Neuronal stem cell (in vitro differentiated cells): ENCODE measurements around the gene TBC1D14.
A peak's percentile ranks its signal among the peaks of the same experiment; 100 is the strongest.

ENCODE experiments used
- DNase-seq: peaks from one replicate; pipeline ENCODE4 v3.0.0-alpha.2; 2013; ENCODE audit warnings: low spot score
- H2AFZ ChIP-seq: one replicate; pipeline ENCODE4 v1.6.1; 2013; ENCODE audit warnings: mild to moderate bottlenecking, low read length, inconsistent platforms
- H2AK5ac ChIP-seq: 2 replicates; pipeline ENCODE4 v1.6.1; 2013; ENCODE audit warnings: low read depth, mild to moderate bottlenecking, inconsistent platforms, low read length, moderate library complexity, mixed read lengths
- H2BK120ac ChIP-seq: 2 replicates; pipeline ENCODE4 v1.6.1; 2013; ENCODE audit warnings: low read depth, mild to moderate bottlenecking, inconsistent platforms, low read length, moderate library complexity, mixed read lengths
- H2BK12ac ChIP-seq: one replicate; pipeline ENCODE4 v1.6.1; 2013; ENCODE audit warnings: low read length, inconsistent platforms
- H2BK15ac ChIP-seq: 2 replicates; pipeline ENCODE4 v1.6.1; 2013; ENCODE audit warnings: mild to moderate bottlenecking, low read length, inconsistent platforms, mixed read lengths
- H2BK5ac ChIP-seq: one replicate; pipeline ENCODE4 v1.6.1; 2013; ENCODE audit warnings: inconsistent platforms, mild to moderate bottlenecking, low read length, moderate library complexity
- H3K14ac ChIP-seq: one replicate; pipeline ENCODE4 v1.6.1; 2013; ENCODE audit warnings: low read length, inconsistent platforms
- H3K18ac ChIP-seq: 2 replicates; pipeline ENCODE4 v1.6.1; 2013; ENCODE audit warnings: low read length, inconsistent platforms
- H3K23ac ChIP-seq: 2 replicates; pipeline ENCODE4 v1.6.1; 2013; ENCODE audit warnings: low read depth, mild to moderate bottlenecking, mixed read lengths, low read length, inconsistent platforms; ENCODE audit not compliant: poor library complexity
- H3K27ac ChIP-seq: replicated peaks from 3 replicates; pipeline ENCODE4 v1.5.1; 2013; ENCODE audit warnings: low read length, inconsistent platforms
- H3K27me3 ChIP-seq, 3 experiments: 2 replicates each; pipeline ENCODE4 v1.6.1; 2013; ENCODE audit warnings: low read length in 3 of 3, mild to moderate bottlenecking in 2 of 3, inconsistent platforms in 1 of 3, low read depth in 1 of 3, mixed read lengths in 1 of 3, moderate library complexity in 1 of 3; ENCODE audit not compliant: control insufficient read depth in 3 of 3, insufficient read depth in 3 of 3
- H3K36me3 ChIP-seq, 2 donors: replicated peaks in 1 of 2; 2 replicates each; pipeline ENCODE4 v1.6.1; 2013; ENCODE audit warnings: low read length in 2 of 2; ENCODE audit not compliant: control insufficient read depth in 2 of 2, insufficient read depth in 2 of 2
- H3K4ac ChIP-seq: 2 replicates; pipeline ENCODE4 v1.6.1; 2013; ENCODE audit warnings: inconsistent platforms, mild to moderate bottlenecking, low read length, moderate library complexity
- H3K4me1 ChIP-seq, 2 donors: 1 replicate in 1 of 2; 2 replicates in 1 of 2; pipeline ENCODE4 v1.6.1; 2013; ENCODE audit warnings: low read length in 2 of 2, low read depth in 1 of 2; ENCODE audit not compliant: control insufficient read depth in 2 of 2, insufficient read depth in 1 of 2
- H3K4me2 ChIP-seq: one replicate; pipeline ENCODE4 v1.6.1; 2013; ENCODE audit warnings: mild to moderate bottlenecking, low read length, inconsistent platforms; ENCODE audit not compliant: insufficient read depth, poor library complexity, severe bottlenecking
- H3K4me3 ChIP-seq, 2 donors: 2 replicates each; pipeline ENCODE4 v1.5.1; 2013; ENCODE audit warnings: low read length in 2 of 2, mild to moderate bottlenecking in 2 of 2, inconsistent platforms in 1 of 2, moderate library complexity in 1 of 2
- H3K79me1 ChIP-seq: one replicate; pipeline ENCODE4 v1.6.1; 2013; ENCODE audit warnings: low read depth, mild to moderate bottlenecking, inconsistent platforms, low read length, moderate library complexity
- H3K9ac ChIP-seq: one replicate; pipeline ENCODE4 v1.6.1; 2013; ENCODE audit warnings: mild to moderate bottlenecking, low read depth, low read length, inconsistent platforms; ENCODE audit not compliant: poor library complexity
- H3K9me3 ChIP-seq, 2 donors: replicated peaks in 1 of 2; 2 replicates each; pipeline versions ENCODE3 to v1.6.1; 2013; ENCODE audit warnings: low read length in 2 of 2, mild to moderate bottlenecking in 2 of 2, inconsistent platforms in 1 of 2, low read depth in 1 of 2, mixed read lengths in 1 of 2, moderate library complexity in 1 of 2; ENCODE audit not compliant: control insufficient read depth in 2 of 2, insufficient read depth in 1 of 2
- H4K8ac ChIP-seq: one replicate; pipeline ENCODE4 v1.6.1; 2013; ENCODE audit warnings: low read depth, mild to moderate bottlenecking, inconsistent platforms, low read length, moderate library complexity
- H4K91ac ChIP-seq: one replicate; pipeline ENCODE4 v1.6.1; 2013; ENCODE audit warnings: low read length, low read depth, mild to moderate bottlenecking, inconsistent platforms; ENCODE audit not compliant: poor library complexity
- WGBS, 2 donors: extraction: QIAGEN DNeasy Blood & Tissue Kit; methylation state at CpG; one replicate each; pipeline ENCODE4 v1.1.7; 2013; ENCODE audit warnings: missing lambda C conversion rate in 2 of 2, mixed read lengths in 1 of 2; ENCODE audit not compliant: insufficient read length in 2 of 2, insufficient replicate concordance in 1 of 2; ENCODE audit errors: extremely low coverage in 2 of 2; 5-methylcytosine and 5-hydroxymethylcytosine counted together

The TBC1D14 gene

GRCh38 chr4:6913350-6913905, 3.8 kb downstream of the TBC1D14 start:
- Histone ChIP-seq H3K79me1 (peaks cover 13% of the 10 kb centered on the region), H2BK120ac (no peak overlapping the region), H3K14ac (no peak overlapping the region), H3K4me2 (no peak overlapping the region), H2BK12ac (no peak overlapping the region), H2BK5ac (no peak overlapping the region), H2AFZ (no peak overlapping the region), H3K23ac (no peak overlapping the region), H2AK5ac (no peak overlapping the region), H3K36me3 (no peaks in the 10 kb centered on the region), H3K18ac (no peak overlapping the region), H2BK15ac (no peak overlapping the region), H3K4me1 (peaks cover 4 to 22% of the 10 kb centered on the region in 2 donors), H3K27ac (no peak overlapping the region), H3K9me3 (peaks cover 0 to 2% of the 10 kb centered on the region in 2 donors), H3K4ac (no peak overlapping the region), H3K27me3 (no peaks in the 10 kb centered on the region), H4K91ac (no peak overlapping the region), H4K8ac (no peak overlapping the region), H3K9ac (no peak overlapping the region), H3K4me3 (no peak overlapping the region)
- no peak for DNase-seq
- no CpG with 5 or more reads among the region's 6 CpGs for WGBS, 2 donors

DNA sequence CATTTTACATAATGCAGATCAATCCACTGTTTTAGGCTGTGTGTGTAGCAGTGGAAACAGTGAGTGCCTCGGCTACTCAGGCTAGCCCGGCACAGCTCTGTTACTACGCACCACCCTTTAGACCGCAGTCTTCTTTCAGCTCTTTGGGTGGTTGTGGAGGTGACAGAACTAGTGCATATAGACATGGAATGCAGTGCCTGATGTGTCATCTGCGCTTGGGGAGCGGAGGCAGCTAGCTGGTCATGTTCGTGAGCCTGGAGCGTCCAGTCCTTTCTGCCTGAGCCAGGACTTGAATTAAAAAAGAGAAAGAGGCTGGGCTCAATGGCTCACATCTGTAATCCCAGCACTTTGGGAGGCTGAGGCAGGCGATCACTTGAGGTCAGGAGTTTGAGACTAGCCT, 4.8 kb downstream of the TBC1D14 start:
- H2BK5ac ChIP-seq: no peak overlapping the region
- peaks cover 0 to 19% of the 10 kb centered on the region in 2 donors for H3K4me1 ChIP-seq
- no peak overlapping the region for H2AFZ ChIP-seq
- H4K8ac ChIP-seq: no peak overlapping the region
- H3K23ac ChIP-seq: no peak overlapping the region
- H3K79me1 ChIP-seq: peaks cover 13% of the 10 kb centered on the region
- no peak overlapping the region for H3K4me3 ChIP-seq
- no peak overlapping the region for H3K18ac ChIP-seq
- no peak for DNase-seq
- H3K9ac ChIP-seq: no peak overlapping the region
- H3K27me3 ChIP-seq: no peaks in the 10 kb centered on the region
- no peak overlapping the region for H2BK120ac ChIP-seq
- H3K9me3 ChIP-seq: peaks cover 0 to 2% of the 10 kb centered on the region in 2 donors
- H3K4me2 ChIP-seq: no peak overlapping the region
- no peak overlapping the region for H4K91ac ChIP-seq
- no peak overlapping the region for H2BK15ac ChIP-seq
- H3K4ac ChIP-seq: no peak overlapping the region
- no peaks in the 10 kb centered on the region for H3K36me3 ChIP-seq
- WGBS, 2 donors: no CpG with 5 or more reads among the region's 9 CpGs
- H2AK5ac ChIP-seq: no peak overlapping the region
- H3K27ac ChIP-seq: no peak overlapping the region
- H3K14ac ChIP-seq: no peak overlapping the region
- no peak overlapping the region for H2BK12ac ChIP-seq

GRCh38 chr4:6915041-6916005, 5.7 kb downstream of the TBC1D14 start:
- H3K79me1 ChIP-seq: peaks cover 13% of the 10 kb centered on the region
- no peak overlapping the region for H2BK12ac ChIP-seq
- H2AFZ ChIP-seq: no peak overlapping the region
- H3K4me2 ChIP-seq: no peak overlapping the region
- H3K9me3 ChIP-seq: peaks cover 0 to 2% of the 10 kb centered on the region in 2 donors
- H3K18ac ChIP-seq: no peak overlapping the region
- no peaks in the 10 kb centered on the region for H3K27me3 ChIP-seq
- no peak overlapping the region for H3K9ac ChIP-seq
- H3K4ac ChIP-seq: no peak overlapping the region
- H2AK5ac ChIP-seq: no peak overlapping the region
- peak overlapping the region in 1 of 2 donors; percentile 43 for H3K4me3 ChIP-seq
- no peaks in the 10 kb centered on the region for H3K36me3 ChIP-seq
- H4K91ac ChIP-seq: no peak overlapping the region
- H2BK15ac ChIP-seq: no peak overlapping the region
- no peak overlapping the region for H3K27ac ChIP-seq
- H2BK5ac ChIP-seq: no peak overlapping the region
- H3K23ac ChIP-seq: peak overlapping the region; percentile 17
- H3K4me1 ChIP-seq: peaks cover 0 to 20% of the 10 kb centered on the region in 2 donors
- whole genome bisulfite sequencing, 2 donors: no CpG with 5 or more reads among the region's 18 CpGs
- H3K14ac ChIP-seq: no peak overlapping the region
- no peak overlapping the region for H2BK120ac ChIP-seq
- no peak for DNase-seq
- H4K8ac ChIP-seq: no peak overlapping the region

- no peak overlapping the region for H2BK5ac ChIP-seq
- peaks cover 9% of the 10 kb centered on the region for H3K79me1 ChIP-seq
- peaks cover 0 to 14% of the 10 kb centered on the region in 2 donors for H3K4me1 ChIP-seq
- no peak overlapping the region for H4K8ac ChIP-seq
- no peak overlapping the region for H3K4ac ChIP-seq
- H2BK12ac ChIP-seq: no peak overlapping the region
- H2BK120ac ChIP-seq: no peak overlapping the region
- H3K9me3 ChIP-seq: peaks cover 0 to 2% of the 10 kb centered on the region in 2 donors
- H3K27ac ChIP-seq: no peak overlapping the region
- no peak overlapping the region for H3K14ac ChIP-seq
- WGBS, 2 donors: no CpG with 5 or more reads among the region's 12 CpGs
- H4K91ac ChIP-seq: no peak overlapping the region
- H2BK15ac ChIP-seq: no peak overlapping the region
- H3K27me3 ChIP-seq: no peaks in the 10 kb centered on the region
- H3K18ac ChIP-seq: no peak overlapping the region
- no peak overlapping the region for H2AK5ac ChIP-seq
- H3K23ac ChIP-seq: no peak overlapping the region
- H2AFZ ChIP-seq: no peak overlapping the region
- H3K9ac ChIP-seq: no peak overlapping the region
- no peak overlapping the region for H3K4me3 ChIP-seq
- H3K4me2 ChIP-seq: no peak overlapping the region
- no peaks in the 10 kb centered on the region for H3K36me3 ChIP-seq
- DNase-seq: no peak
These were observed 6.5 kb downstream of the TBC1D14 start for GRCh38 chr4:6916069-6916586.
